A204.1 (cell line): ENCODE results near the gene RNF123.
"Not testable (repeated sequence)": the region's sequence is repeated elsewhere in the genome, so short reads cannot be mapped to it uniquely, and the experiment has no call there.

Source experiments
- FAIRE-seq: peaks from 2 replicates; lab custom pipeline; 2012; peaks lifted over from hg19 to GRCh38; lab: Jason Lieb, UNC

Gene RNF123

GRCh38 chr3:49681543-49681942 is 7.8 kb upstream of the RNF123 start:
- no peak for FAIRE-seq

- FAIRE-seq: no peak
Measured at GRCh38 chr3:49683162-49683561, 6.2 kb upstream of the RNF123 start.

DNA sequence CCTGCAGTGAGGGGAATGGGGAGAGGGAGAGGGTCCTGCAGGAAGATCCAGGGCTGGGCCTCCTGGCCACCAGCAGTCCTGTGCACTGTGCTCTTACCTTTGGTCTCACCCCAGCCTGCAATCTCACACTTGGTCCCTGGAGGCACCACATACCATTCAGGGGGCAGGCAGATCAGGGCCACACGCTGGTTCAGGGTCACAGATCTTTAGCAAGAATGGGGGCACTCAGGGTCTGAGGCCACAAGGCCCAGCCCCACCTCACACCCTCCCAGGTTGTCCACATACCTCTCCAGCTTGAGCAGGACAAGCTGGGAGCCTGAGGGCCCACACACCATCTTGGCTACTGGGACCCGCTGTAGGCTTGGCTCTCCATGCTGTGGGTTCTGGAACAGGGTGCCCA is 4.9 kb upstream of the RNF123 start:
- FAIRE-seq: not testable (repeated sequence)

DNA sequence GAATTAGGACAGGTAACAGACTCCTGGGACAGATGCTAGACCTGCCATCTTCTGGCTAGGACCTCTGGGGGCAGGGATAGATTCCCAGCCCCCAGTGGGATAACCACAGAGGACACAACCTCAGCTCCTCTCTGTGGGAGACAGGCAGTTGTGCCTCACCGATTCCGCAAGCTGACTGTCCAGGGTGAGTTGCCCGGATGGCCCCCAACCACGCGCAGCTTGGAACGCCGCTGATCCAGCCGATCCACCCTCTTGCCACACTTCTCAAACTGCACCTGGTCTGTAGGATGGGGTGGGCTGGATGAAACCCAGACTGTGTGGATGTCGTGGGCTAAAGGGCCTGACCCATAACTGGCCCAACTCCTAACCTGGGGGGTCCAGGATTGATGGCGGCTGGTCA is 4.3 kb upstream of the RNF123 start:
- not testable (repeated sequence) for FAIRE-seq

DNA sequence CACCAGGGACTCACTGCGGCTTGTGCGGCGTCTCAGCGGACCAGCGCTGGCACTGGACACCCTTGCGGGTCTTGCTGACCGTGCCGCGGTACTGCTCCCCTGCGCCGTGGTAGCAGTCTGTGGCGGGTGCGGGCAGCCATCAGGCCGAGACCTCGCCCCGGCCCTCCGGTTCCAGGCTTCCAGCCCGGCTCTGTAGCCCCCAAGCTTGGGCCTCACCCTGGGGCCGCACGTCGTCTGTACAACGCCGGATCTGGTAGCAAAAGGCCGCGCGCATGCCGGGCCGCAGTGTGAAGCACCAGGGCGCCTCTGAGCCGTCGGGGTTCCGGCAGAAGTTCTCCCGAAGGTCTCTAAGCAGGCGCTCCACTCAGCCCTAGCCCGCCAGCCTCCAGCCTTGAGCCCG is 3.5 kb upstream of the RNF123 start:
- not testable (repeated sequence) for FAIRE-seq

GRCh38 chr3:49686346-49686745 is 3.0 kb upstream of the RNF123 start:
- FAIRE-seq: not testable (repeated sequence)

GRCh38 chr3:49686769-49687423 is 2.5 kb upstream of the RNF123 start:
- FAIRE-seq: not testable (repeated sequence)

- not testable (repeated sequence) for FAIRE-seq
Measured at GRCh38 chr3:49687424-49687795, 1.9 kb upstream of the RNF123 start.

GRCh38 chr3:49688338-49689045 is 865 bp upstream of the RNF123 start:
- FAIRE-seq: not testable (repeated sequence)

DNA sequence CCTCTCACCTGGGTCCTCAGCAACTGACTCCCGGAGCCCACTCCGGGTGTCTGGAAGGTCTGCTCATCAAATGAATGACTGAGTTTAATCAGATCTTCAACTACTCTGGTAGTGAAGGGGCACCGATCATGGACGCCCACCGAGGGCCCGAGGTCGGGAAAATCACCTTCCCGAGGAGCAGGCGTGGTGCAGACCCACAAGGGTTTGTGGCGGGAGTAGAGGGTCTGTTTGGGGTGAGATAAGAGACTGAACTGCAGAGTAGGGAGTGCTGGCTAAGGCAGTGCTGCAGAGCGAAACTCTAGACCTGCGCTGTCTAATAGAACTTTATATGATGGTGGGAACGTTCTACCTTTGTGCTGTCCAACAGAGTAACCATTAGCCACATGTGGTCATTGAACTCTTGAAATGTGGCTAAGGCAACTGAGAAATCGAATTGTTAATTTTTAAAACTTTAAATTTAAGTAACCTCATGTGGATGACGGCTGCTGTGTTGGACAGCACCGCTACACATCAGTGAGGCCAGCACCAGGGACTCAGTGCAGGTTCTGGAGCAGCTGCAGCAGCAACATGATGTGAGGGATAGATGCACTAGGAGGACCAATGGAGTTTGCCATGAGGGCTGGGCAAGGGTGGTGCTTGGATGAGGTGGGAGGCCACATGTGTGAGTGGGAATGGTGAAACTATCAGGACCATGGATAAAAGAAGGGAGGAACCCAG is 709 bp downstream of the RNF123 start:
- not testable (repeated sequence) for FAIRE-seq

- not testable (repeated sequence) for FAIRE-seq
Measured at GRCh38 chr3:49690856-49691255, 1.5 kb downstream of the RNF123 start.

- FAIRE-seq: not testable (repeated sequence)
Measured at GRCh38 chr3:49691481-49691880, 2.1 kb downstream of the RNF123 start.

DNA sequence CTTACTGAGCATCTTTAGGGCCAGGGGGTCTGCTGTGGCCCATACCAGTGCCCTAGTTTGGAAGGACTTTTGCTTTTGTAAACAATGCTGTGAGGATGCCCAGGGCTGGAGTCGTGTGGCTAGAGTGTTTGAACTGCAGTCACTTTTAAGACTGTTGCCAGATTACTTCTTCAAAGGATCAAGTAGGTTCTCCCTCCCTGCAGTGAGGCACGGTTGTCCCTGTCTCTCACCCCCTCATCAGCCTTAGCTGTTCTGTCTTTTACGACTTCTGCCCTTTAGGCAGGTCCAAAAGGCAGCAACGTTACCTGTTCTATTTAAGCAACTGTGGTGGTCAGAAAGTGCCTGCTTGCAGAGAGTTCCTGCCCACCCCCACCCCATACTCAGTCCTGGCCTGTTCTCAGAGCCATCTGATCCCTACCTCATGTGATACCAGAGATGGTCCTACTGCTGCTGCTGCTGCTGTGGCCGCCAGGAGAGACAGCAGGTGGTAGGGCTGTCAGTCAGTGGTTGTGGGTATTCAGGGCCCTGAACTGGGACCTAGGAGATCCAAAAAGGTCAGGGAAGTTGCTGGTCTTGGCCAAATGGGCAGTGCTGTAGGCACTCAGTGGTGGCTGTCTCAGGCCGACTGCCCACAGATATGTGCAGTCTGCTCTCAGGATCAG is 5.2 kb downstream of the RNF123 start:
- FAIRE-seq: not testable (repeated sequence)

- not testable (repeated sequence) for FAIRE-seq
Measured at GRCh38 chr3:49695350-49696015, 6.1 kb downstream of the RNF123 start.

- no peak for FAIRE-seq
Measured at GRCh38 chr3:49699281-49699979, 10.1 kb downstream of the RNF123 start.

- FAIRE-seq: no peak
Measured at GRCh38 chr3:49700014-49700413, 10.7 kb downstream of the RNF123 start.

DNA sequence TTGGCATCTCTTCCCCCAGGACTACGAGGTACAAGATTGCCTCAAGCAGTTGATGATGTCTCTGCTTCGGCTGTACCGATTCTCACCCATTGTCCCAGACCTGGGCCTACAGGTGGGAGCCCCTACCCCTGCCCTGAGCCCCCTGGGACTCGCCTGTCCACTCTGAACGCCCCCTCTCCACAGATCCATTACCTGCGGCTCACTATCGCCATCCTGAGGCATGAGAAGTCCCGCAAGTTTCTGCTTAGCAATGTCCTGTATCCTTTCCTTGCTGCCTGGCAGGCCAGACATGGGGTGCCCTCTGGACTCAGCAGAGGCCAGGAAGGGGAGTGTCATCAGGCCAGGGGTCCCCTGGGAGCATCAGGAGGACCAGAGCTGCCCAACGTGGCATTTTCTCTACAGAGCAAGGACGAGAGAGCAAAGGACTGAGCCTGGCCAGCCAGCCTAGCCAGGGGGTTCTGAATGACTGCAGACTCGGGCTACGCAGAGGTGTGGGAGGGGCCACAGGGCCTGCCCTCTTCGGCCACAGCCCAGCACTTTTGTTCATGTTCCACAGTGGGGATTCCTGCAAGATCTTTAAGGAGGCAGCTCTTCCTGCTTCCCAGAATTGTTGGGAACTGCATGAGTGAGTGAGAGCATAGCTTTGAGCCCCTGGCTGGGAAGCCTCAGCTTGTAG is 11.2 kb downstream of the RNF123 start:
- FAIRE-seq: no peak

DNA sequence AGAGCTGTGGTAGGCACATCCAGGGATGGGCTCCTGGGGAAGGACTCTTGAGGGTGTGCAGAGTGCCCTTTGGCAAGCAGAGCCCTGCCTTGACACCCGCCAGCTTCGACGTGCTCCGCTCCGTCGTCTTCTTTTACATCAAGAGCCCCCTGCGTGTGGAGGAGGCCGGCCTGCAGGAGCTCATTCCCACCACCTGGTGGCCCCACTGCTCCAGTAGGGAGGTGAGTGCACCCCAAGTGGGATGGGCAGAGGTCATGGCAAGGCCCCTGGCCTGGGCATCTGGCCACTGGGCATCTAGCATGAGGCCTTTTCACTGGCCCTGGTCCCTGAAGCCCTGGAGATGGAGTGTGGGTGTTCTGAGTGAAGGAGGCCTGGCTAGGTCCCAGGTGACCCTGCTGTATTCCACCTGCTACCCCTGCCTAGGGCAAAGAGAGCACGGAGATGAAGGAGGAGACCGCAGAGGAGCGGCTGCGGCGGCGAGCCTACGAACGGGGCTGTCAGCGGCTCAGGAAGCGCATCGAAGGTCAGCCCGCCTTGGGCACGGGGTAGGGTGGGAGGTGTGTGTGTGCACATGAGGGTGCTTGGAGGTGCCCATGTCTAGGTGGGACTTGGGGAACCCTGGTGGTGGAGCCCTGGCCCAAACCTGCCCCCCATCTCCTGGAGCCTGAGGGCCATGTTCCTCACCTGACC is 12.2 kb downstream of the RNF123 start:
- no peak for FAIRE-seq

GRCh38 chr3:49702672-49703071 is 13.3 kb downstream of the RNF123 start:
- no peak for FAIRE-seq

DNA sequence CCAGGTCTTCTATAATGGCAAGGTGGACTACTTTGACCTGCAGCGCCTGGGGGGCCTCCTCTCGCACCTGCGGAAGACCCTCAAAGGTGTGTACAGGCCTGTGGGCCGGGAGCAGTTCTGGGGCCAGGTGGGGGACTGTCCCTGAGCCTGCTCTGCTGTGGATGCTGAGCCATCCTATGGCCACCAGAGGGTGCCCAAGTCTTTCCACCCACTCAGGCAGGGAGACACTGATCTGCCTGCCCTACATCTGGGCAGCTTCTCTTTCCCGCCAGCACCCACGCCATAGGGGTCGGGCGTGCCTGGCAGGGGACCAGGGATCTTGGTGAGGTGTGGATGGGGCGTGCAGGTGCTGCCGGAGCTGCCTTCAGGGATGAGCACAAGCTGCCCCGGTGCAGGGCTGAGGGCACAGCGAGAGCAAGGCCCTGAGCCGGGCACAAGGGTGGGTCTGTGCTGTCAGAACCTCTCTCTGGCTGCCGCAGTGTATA is 14.1 kb downstream of the RNF123 start:
- no peak for FAIRE-seq
